Activated CD4-positive, alpha-beta T cell treated with anti-CD3 and anti-CD28 coated beads for 48 hours (primary cell): ENCODE results near the gene RAB31.
"Not testable (repeated sequence)": the region's sequence is repeated elsewhere in the genome, so short reads cannot be mapped to it uniquely, and the experiment has no call there.

ENCODE experiments used
- DNase-seq: peaks from one replicate; pipeline ENCODE4 v3.0.0-alpha.2; 2020

RAB31 gene

DNA sequence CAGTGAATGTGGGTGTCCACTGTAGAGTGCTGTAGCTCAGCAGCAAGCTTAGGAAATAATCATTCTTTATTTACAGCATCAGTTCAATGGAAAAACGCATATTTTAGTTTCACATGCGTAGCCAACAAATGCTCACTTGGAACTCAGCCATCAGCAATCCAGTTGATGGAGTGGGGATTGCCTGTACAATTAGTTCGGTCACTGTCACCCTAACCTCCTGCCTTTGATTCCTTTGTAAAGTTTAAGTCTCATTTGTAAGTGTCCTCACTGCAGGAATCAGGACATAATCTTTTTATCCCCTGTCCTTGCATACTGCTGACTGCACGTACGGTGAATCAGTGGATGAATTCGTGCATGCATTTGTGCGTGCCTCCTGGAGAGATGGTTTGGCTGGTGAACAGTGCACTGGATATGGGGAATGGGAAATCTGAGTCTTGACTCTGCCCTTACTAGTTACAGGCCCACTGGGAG lies 55.9 kb downstream of the RAB31 start:
- no peak for DNase-seq

DNA sequence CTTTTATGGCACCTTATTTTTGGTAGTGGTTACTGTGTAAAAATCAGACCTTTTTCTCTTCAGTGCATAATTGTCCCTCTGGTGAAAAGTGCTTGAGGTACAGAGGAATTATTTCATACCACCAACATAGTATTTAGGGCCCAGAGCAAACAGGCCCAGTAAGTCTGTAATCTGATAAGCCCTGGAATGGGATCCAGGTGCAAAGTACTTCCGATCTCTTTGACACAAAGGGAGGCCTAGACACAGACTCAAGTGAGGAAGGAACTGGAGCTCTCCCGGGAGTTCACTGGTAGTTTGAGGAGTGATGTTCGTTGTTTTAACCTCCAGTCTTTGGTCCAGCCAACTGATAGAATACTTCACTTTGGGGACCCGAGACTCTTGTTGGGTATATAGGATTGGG lies 57.4 kb downstream of the RAB31 start:
- DNase-seq: no peak

DNA sequence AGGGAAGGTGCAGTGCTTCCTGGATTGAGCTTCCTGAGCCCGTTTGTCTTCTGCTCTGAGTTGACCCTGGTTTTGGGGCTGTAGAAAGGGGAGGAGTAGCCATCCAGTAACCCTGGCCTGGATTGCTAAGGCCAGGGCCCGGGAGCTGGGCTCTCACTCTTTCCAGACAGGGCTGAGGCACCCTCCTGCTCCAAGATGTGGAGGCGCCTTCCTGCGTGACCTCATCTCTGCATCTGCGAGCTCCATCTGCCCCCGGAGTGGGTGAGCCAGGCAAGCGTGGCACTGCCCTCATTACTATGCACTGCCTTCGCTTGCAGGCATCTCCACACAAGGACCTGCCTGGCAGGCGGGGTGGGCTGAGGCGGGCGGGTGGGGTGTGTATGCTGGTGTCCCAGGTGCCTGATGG lies 58.0 kb downstream of the RAB31 start:
- DNase-seq: no peak

GRCh38 chr18:9766740-9767139 lies 58.6 kb downstream of the RAB31 start:
- DNase-seq: no peak

DNA sequence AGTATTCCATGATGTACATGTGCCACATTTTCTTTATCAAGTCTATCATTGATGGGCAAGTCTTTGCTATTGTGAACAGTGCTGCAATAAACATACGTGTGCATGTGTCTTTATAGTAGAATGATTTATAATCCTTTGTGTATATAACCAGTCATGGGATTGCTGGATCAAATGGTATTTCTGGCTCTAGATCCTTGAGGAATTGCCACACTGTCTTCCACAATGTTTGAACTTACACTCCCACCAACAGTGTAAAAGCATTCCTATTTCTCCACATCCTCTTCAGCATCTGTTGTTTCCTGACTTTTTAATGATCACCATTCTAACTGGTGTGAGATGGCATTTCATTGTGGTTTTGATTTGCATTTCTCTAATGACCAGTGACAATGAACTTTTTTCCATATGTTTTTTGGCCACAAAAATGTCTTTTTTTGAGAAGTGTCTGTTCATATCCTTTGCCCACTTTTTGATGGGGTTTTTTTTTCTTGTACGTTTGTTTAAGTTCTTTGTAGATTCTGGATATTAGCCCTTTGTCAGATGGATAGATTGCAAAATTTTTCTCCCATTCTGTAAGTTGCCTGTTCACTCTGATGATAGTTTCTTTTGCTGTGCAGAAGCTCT lies 60.1 kb downstream of the RAB31 start:
- not testable (repeated sequence) for DNase-seq

DNA sequence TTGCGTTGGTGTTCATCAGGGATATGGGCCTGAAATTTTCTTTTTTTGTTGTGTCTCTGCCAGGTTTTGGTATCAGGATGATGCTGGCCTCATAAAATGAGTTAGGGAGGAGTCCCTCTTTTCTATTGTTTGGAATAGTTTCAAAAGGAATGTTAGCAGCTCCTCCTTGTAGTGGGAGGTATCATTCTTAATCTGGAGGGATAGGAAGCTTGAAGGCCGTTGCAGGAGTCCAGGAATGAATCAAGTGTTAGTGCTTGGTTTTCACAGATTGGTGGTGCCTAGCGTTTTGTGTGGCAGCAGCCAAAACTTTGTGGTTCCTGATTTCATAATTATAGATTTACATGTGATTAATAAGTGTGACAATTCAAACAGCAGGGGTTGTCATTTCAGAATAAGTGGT lies 62.0 kb downstream of the RAB31 start:
- not testable (repeated sequence) for DNase-seq

GRCh38 chr18:9771261-9771976 lies 63.3 kb downstream of the RAB31 start:
- peak; percentile 78 for DNase-seq

DNA sequence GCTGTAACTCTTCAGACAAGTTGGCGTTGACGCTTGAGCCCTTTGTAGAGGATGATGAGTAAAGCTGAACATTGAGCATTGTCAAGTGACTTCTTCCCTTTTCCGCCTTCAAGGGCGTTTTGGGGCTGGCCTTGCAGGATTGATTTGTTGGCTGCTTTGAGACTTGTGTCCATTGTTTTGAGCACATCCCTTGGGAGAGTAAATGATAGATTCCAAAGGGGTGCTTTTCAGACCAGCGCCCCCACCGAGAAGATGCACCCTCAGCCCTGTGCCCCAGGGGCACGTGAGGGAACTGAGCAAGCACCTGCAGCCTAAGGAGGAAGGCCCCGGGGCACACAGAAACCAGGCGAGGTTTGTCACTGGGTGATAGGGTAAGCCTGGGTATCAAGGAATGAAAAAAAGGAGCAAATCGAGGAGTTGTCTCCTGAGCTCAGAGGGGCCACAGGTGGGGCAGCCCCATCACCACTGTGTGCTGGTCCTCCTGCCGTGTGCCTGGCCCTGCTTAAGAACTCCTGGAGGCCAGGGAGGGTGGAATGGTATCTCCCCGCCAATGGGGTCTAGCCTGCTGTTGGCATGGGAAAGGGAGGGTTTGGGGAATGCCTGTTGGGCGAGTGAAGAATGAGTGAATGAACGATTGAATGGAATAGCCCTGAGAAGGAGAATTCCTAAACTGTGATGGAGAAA lies 64.0 kb downstream of the RAB31 start:
- no peak for DNase-seq

DNA sequence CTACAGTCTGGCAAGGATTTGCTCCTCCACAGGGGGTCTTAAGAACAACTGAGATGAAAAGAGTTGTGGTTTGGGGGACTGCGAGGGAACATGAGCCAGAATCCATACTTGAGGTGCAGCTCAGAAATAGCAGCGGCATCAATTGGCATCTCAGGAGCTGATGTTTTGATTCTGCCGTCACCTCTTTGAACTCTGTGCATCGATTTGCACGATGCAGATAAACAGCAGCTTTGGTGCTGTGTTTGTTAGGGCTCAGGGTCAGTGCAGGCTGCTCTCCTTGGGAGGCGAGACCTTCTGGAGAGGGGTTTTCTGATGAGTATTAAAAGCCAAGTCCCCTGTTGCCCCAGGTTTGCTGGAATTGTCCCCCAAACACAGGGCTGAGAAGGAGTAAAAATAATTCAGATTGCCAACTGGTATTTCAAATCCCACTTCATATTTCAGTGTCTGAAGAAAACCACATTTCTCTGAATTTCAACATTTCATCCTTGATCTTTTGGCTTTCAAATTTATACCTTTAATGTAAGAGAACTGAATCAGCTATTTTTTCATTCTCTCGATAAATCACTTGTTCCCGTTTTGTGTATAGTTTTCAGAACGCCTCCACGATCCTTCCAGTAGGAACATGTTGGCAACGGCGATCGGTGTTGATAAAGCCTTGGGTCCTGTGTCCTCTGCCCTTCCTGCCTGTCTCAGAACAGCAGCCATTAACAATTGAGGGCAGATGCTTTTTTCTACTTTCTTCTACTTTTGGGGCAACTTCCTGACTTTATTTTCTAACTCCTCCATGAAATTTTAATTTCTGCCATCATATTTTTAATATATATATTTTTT lies 65.0 kb downstream of the RAB31 start:
- no peak for DNase-seq

- DNase-seq: no peak
Observed at GRCh38 chr18:9774150-9774549, 66.0 kb downstream of the RAB31 start.

GRCh38 chr18:9775178-9775577 lies 67.1 kb downstream of the RAB31 start:
- no peak for DNase-seq

- DNase-seq: no peak
Observed at GRCh38 chr18:9779630-9780029, 71.5 kb downstream of the RAB31 start.

GRCh38 chr18:9782073-9782857 lies 74.2 kb downstream of the RAB31 start:
- DNase-seq: no peak

DNA sequence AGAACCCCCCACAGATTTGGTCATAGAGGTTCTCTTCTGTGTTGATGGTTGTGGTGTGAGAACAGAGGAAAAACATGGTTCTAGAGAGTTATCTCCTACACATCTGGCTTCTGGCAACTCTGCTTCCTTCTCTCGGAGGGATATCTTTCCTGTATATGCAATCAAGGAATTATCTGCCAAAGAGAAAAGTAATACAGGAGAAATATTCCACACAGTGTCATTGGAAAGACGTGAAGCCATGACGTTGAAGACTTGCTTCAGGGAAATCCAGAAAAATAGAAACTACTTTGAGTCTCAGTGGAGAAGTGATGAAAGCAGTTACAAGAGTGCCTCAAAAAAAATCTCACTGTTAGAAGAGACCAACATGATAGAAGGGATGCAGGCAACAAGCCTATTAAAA lies 78.5 kb downstream of the RAB31 start:
- DNase-seq: no peak

DNA sequence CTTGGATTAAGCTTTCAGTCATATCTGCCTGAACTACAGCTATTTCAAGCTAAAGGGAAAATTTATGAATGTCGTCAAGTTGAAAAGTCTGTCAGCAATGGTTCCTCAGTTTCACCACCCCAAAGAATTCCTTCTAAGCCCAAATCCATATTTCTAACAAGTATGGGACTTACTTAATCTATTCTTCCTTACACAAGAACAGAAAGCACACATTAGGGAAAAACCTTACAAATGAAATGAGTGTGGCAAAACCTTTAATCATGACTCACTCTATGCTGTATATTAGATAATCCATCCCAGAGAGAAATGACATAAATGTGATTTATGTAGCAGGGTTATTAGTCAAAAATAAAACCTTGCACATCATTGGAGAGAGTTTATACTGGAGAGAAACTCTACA lies 78.9 kb downstream of the RAB31 start:
- no peak for DNase-seq

DNA sequence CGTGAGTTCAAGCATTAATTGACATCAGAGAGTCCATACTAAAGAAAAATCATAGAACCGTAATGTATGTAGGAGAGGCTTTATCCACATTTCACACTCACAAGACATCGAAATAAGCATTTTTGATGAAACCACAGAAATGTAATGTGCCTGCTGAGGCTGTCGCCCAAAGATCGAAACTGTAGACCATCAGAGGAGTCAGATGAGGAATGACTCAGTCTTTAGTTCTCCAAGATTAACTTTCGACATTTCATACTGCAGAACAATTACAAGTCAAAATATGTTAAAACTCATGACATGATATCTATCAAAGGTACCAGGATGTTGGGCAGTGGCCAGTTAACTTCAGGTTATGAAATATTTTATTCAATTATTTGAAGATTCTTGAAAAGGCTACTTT lies 79.6 kb downstream of the RAB31 start:
- DNase-seq: no peak

DNA sequence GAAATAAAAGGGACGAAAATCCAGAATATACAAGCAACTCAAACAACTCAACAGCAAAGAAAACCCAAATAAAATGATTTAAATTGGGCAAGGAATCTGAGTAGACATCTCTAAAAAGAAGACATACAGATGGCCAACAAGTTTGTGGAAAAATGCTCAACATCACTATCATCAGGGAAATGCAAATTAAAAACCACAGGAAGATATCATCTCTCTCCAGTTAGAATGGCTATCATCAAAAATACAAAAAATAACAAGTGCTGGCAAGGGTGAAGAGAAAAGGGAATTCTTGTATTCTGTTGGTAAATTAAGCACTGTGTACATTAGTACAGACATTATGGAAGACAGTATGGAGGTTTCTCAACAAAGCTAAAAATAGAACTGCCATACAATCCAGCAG lies 80.0 kb downstream of the RAB31 start:
- no peak for DNase-seq

DNA sequence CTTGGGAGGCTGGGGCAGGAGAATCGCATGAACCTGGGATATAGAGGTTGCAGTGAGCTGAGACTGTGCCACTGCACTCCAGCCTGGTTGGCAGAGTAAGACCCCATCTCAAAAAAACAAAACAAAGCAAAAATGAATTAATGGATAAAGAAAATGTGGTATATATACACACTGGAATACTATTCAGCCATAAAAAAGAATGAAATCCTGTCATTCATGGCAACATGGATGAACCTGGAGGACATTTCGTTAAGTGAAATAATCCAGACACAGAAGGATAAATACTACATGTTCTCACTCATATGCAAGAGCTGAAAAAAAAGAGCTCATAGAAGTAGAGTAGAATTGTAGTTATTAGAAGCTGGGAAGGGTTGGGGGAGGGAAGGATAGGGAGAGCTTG lies 80.8 kb downstream of the RAB31 start:
- DNase-seq: no peak

DNA sequence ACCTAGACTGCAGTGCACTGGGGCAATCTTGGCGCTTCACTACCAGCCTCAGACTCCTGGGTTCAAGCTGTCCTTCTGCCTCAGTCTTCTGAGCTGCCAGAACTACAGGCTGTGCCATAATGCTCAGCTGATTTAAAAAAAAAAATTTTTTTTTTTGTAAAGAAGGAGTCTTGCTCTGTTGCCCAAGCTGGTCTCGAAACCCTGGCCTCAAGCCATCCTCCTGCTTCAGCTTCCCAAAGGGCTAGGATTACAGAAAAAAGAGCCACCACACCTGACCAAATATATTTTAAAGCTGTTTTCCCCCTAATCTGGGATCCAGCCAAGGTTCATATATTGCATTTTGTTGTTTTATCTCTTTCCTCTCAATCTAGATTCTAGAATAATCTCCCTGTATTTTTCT lies 82.2 kb downstream of the RAB31 start:
- DNase-seq: no peak

GRCh38 chr18:9791991-9792390 lies 83.9 kb downstream of the RAB31 start:
- no peak for DNase-seq

- peak; percentile 60 for DNase-seq
Observed at GRCh38 chr18:9792565-9793245, 84.6 kb downstream of the RAB31 start.

DNA sequence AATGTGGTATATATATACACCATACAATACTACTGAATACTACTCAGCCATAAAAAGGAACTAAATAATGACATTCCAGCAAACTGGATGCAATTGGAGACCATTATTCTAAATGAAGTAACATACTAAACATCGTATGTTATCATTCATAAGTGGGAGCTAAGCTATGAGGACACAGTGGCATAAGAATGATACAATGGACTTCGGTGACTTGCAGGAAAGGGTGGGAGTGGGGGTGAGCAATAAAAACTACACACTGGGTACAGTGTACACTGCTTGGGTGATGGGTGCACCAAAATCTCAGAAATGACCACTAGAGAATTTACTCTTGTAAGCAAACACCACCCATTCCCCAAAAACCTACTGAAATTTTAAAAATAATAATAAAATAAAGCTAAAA lies 87.9 kb downstream of the RAB31 start:
- DNase-seq: no peak
